Peyer's patch (tissue), 4 donors: Measurements from ENCODE around the gene PCDH19.

Source experiments
- POLR2A ChIP-seq, 2 donors: fragments of 450-650 bp; IDR thresholded peaks; one replicate each; pipeline ENCODE4 v1.5.1; 2017; ENCODE audit warnings: antibody characterized with exemption in 2 of 2, mild to moderate bottlenecking in 2 of 2, moderate library complexity in 2 of 2
- TF ChIP-seq, protein P1 (sequence below), 6 experiments: fragments of 450-650 bp in 4 of 6; fragments of 200-600 bp in 2 of 6; sonication (generic) in 1 of 6; IDR thresholded peaks; one replicate each; pipeline ENCODE4 v1.5.1; 2017 to 2019; ENCODE audit warnings: antibody characterized with exemption in 6 of 6, mild to moderate bottlenecking in 3 of 6, moderate library complexity in 1 of 6

DNA sequence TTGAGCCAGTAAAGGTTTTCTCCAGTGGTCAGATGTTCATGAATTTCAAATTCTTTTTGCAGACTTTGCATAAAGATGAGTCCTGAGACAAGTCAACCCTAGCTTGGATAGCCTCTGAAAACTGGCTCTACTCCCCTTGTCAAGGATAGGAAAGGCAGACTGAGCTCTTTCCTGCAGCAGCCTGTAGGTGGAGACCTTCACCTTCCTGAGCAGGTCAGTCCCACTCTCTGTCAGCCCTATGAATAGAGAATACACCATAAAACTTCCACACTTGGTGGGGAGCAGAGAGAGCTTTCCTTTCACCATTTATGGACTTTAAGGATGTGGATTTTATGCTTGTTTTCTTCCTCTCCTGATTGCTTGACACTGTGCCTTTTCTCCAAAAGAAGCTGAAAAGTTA, 41.9 kb downstream of the PCDH19 start:
- TF ChIP-seq, protein P1, sequence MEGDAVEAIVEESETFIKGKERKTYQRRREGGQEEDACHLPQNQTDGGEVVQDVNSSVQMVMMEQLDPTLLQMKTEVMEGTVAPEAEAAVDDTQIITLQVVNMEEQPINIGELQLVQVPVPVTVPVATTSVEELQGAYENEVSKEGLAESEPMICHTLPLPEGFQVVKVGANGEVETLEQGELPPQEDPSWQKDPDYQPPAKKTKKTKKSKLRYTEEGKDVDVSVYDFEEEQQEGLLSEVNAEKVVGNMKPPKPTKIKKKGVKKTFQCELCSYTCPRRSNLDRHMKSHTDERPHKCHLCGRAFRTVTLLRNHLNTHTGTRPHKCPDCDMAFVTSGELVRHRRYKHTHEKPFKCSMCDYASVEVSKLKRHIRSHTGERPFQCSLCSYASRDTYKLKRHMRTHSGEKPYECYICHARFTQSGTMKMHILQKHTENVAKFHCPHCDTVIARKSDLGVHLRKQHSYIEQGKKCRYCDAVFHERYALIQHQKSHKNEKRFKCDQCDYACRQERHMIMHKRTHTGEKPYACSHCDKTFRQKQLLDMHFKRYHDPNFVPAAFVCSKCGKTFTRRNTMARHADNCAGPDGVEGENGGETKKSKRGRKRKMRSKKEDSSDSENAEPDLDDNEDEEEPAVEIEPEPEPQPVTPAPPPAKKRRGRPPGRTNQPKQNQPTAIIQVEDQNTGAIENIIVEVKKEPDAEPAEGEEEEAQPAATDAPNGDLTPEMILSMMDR (IDR thresholded peaks at IDR 0.05), result peak in 2 of 6 experiments; percentile 4 to 8
- TF ChIP-seq POLR2A (IDR thresholded peaks at IDR 0.05), result no peak
